Caco-2 (cell line): ENCODE results near the gene PFKP. TPM values are rescaled to one million over a fixed set of nuclear protein-coding genes. Genes with fewer than 3 reads are reported as not detected.

Experiments used
- BruUV-seq: library from RNA; stranded (reverse); fragments of 400-500 nt; replicated peaks from 2 replicates; lab custom pipeline; 2021; lab: Mats Ljungman, UMichigan
- CTCF ChIA-PET: fragments of 300-600 bp; sonication (Branson Sonifier 250); formaldehyde crosslinking; loops from one replicate; lab custom pipeline; 2022; ENCODE audit warnings: antibody characterized with exemption; lab: Charles Lee
- POLR2A ChIA-PET: fragments of 300-600 bp; sonication (Branson Sonifier 250); formaldehyde crosslinking; loops from one replicate; lab custom pipeline; 2022; ENCODE audit warnings: antibody characterized with exemption; lab: Charles Lee
- DNase-seq, 2 experiments: peaks; one replicate each; pipeline versions ENCODE4 v3.0.0 to v3.0.0-alpha.2; 2020 to 2022
- H3K27me3 ChIP-seq: replicated peaks from 2 replicates; pipeline ENCODE4 v1.6.0; 2011; ENCODE audit warnings: low read length; ENCODE audit not compliant: control insufficient read depth, insufficient read depth
- H3K36me3 ChIP-seq: 2 replicates; pipeline ENCODE4 v1.5.1; 2011; ENCODE audit warnings: low read length; ENCODE audit not compliant: control insufficient read depth, insufficient read depth
- H3K4me1 ChIP-seq: fragments of 250-450 bp; sonication (Bioruptor Pico); 2 replicates; pipeline ENCODE4 v1.5.1; 2020; ENCODE audit warnings: mild to moderate bottlenecking
- H3K4me3 ChIP-seq: 2 replicates; pipeline ENCODE4 v1.5.1; 2011; ENCODE audit warnings: low read depth, mild to moderate bottlenecking, control low read depth, low read length
- H3K9me3 ChIP-seq: fragments of 250-450 bp; sonication (Bioruptor Pico); 2 replicates; pipeline ENCODE4 v1.5.1; 2020; ENCODE audit warnings: mild to moderate bottlenecking, moderate library complexity
- H3K27ac Mint-ChIP-seq: one replicate; pipeline ENCODE4 v1.8.0; 2022; ENCODE audit warnings: mixed read lengths; ENCODE audit not compliant: unreplicated experiment
- H3K27me3 Mint-ChIP-seq: one replicate; pipeline ENCODE4 v1.8.0; 2022; ENCODE audit warnings: mixed read lengths; ENCODE audit not compliant: insufficient read depth, unreplicated experiment
- H3K36me3 Mint-ChIP-seq: one replicate; pipeline ENCODE4 v1.8.0; 2022; ENCODE audit warnings: mild to moderate bottlenecking, mixed read lengths; ENCODE audit not compliant: insufficient read depth, unreplicated experiment
- H3K4me1 Mint-ChIP-seq: one replicate; pipeline ENCODE4 v1.8.0; 2022; ENCODE audit warnings: low read depth, mixed read lengths; ENCODE audit not compliant: unreplicated experiment
- H3K4me3 Mint-ChIP-seq: one replicate; pipeline ENCODE4 v1.8.0; 2022; ENCODE audit warnings: mild to moderate bottlenecking, moderate library complexity, mixed read lengths; ENCODE audit not compliant: unreplicated experiment
- H3K9me3 Mint-ChIP-seq: one replicate; pipeline ENCODE4 v1.8.0; 2022; ENCODE audit warnings: mixed read lengths; ENCODE audit not compliant: unreplicated experiment
- CTCF ChIP-seq, 2 experiments: fragments of 200-600 bp in 1 of 2; IDR thresholded peaks; 1 replicate in 1 of 2; 2 replicates in 1 of 2; pipeline versions ENCODE4 v1.5.1 to v1.8.0; 2011 to 2022; ENCODE audit warnings: antibody characterized with exemption in 1 of 2, control low read depth in 1 of 2, inconsistent platforms in 1 of 2, low read depth in 1 of 2, low read length in 1 of 2, mild to moderate bottlenecking in 1 of 2, moderate library complexity in 1 of 2; ENCODE audit not compliant: insufficient read depth in 1 of 2, severe bottlenecking in 1 of 2, unreplicated experiment in 1 of 2
- intact Hi-C: fragments of 100-400 bp; cut with micrococcal nuclease; formaldehyde crosslinking; loops from one replicate; pipeline ENCODE4 v1.10.0; 2022; ENCODE audit not compliant: unreplicated experiment
- total RNA-seq: library from RNA; stranded (reverse); gene quantifications from 2 replicates; pipeline ENCODE4 v1.2.3, GENCODE V29; 2022

The PFKP gene
- total RNA-seq, 1 experiment from 2014 or later, result 218 TPM

DNA sequence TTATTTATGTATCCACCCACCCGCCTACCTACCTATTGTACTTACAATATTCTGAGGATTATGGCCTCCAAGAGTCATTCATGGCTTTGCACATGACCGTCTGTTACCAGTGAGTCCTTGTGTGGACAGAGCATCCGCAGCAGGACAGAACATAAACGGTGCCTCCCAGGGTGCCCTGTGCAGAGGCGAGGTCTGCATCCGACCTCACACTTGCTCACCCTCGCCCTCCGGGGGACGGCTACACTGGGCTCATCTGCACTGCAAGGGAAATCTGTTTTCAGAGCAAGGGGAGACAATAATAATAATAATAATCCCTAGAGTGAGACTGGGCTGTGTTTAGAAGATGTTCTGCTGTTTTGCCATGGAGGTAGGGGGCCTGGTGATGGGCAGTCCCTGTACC lies 29.8 kb downstream of the PFKP start:
- peak overlapping the region; percentile 60 for H3K27ac Mint-ChIP-seq
- H3K4me1 ChIP-seq, result peaks cover 58% of the 10 kb centered on the region
- no TSS peak for BruUV-seq
- DNase-seq, result no peak
- H3K36me3 Mint-ChIP-seq, result peaks cover 82% of the 10 kb centered on the region
- no peak overlapping the region for H3K4me3 ChIP-seq
- CTCF ChIA-PET, result no interaction called here
- intact Hi-C loops, result no loop called here
- peaks cover 3% of the 10 kb centered on the region; the same call in 1 of the 2 replicates for H3K36me3 ChIP-seq
- H3K4me1 Mint-ChIP-seq, result peaks cover 44% of the 10 kb centered on the region
- H3K9me3 ChIP-seq, result no peaks in the 10 kb centered on the region
- TF ChIP-seq CTCF (IDR thresholded peaks at IDR 0.05; ENCODE audit: insufficient read depth in 1 of 2, low read depth in 1 of 2, low read length in 1 of 2, severe bottlenecking in 1 of 2, unreplicated experiment in 1 of 2), result no peak
- H3K27me3 Mint-ChIP-seq, result no peaks in the 10 kb centered on the region
- H3K27me3 ChIP-seq, result no peaks in the 10 kb centered on the region
- H3K4me3 Mint-ChIP-seq, result no peak overlapping the region
- POLR2A ChIA-PET, result no interaction called here
- no peaks in the 10 kb centered on the region for H3K9me3 Mint-ChIP-seq

DNA sequence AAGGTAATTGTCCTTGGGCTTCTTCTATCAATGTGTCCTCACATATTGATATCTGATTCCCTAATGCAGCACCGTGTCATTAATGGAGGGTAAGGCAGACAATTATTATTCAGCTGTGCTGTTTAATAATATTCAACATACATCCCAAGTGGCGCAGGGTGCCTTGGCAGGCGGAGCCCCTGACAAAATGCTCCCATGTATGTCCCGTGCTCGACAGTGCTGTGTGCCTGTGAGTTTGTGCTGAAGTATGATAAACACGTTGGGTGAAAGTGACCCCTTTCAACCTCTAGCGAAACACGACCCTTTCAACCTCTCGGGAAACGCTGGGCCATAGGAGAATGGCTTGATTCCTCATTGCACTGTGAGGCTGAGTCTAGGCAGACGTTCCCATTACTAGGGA lies 31.3 kb downstream of the PFKP start:
- no peak overlapping the region for H3K27ac Mint-ChIP-seq
- peaks cover 5% of the 10 kb centered on the region for H3K36me3 ChIP-seq

GRCh38 chr10:3099291-3100092 lies 32.1 kb downstream of the PFKP start:
- H3K4me1 Mint-ChIP-seq, result peaks cover 22% of the 10 kb centered on the region
- H3K9me3 Mint-ChIP-seq, result no peaks in the 10 kb centered on the region
- H3K36me3 Mint-ChIP-seq, result peaks cover 82% of the 10 kb centered on the region
- no peaks in the 10 kb centered on the region for H3K27me3 Mint-ChIP-seq
- Histone ChIP-seq H3K36me3 (peaks cover 5% of the 10 kb centered on the region), H3K27me3 (no peaks in the 10 kb centered on the region), H3K9me3 (no peaks in the 10 kb centered on the region), H3K4me3 (no peak overlapping the region), H3K4me1 (peaks cover 35% of the 10 kb centered on the region)
- no peak overlapping the region for H3K4me3 Mint-ChIP-seq
- ChIA-PET CTCF (no interaction called here), POLR2A (no interaction called here)
- no peak for TF ChIP-seq CTCF (IDR thresholded peaks at IDR 0.05; ENCODE audit: insufficient read depth in 1 of 2, low read depth in 1 of 2, low read length in 1 of 2, severe bottlenecking in 1 of 2, unreplicated experiment in 1 of 2)
- intact Hi-C loops, result no loop called here
- DNase-seq, result no peak
- BruUV-seq, result no TSS peak
- H3K27ac Mint-ChIP-seq, result peak overlapping the region; percentile 18

More for the DNA sequence above, 31.3 kb downstream of the PFKP start:
- POLR2A ChIA-PET, result no interaction called here
- CTCF ChIA-PET, result no interaction called here
- no peak for DNase-seq
- no peaks in the 10 kb centered on the region for H3K27me3 ChIP-seq
- H3K9me3 ChIP-seq, result no peaks in the 10 kb centered on the region
- BruUV-seq, result no TSS peak
- H3K4me3 ChIP-seq, result no peak overlapping the region
- intact Hi-C loops, result no loop called here
- Mint-ChIP-seq H3K4me1 (peaks cover 30% of the 10 kb centered on the region), H3K36me3 (peaks cover 82% of the 10 kb centered on the region), H3K4me3 (no peak overlapping the region), H3K27me3 (no peaks in the 10 kb centered on the region), H3K9me3 (no peaks in the 10 kb centered on the region)
- peaks cover 43% of the 10 kb centered on the region for H3K4me1 ChIP-seq
- no peak for TF ChIP-seq CTCF (IDR thresholded peaks at IDR 0.05; ENCODE audit: insufficient read depth in 1 of 2, low read depth in 1 of 2, low read length in 1 of 2, severe bottlenecking in 1 of 2, unreplicated experiment in 1 of 2)
